ENCODE results near the gene TNFSF10. TPM values are rescaled to one million over a fixed set of nuclear protein-coding genes. Genes with fewer than 3 reads are reported as not detected.
A peak's percentile ranks its signal among the peaks of the same experiment; 100 is the strongest.
"Not testable (repeated sequence)": the region's sequence is repeated elsewhere in the genome, so short reads cannot be mapped to it uniquely, and the experiment has no call there.

The TNFSF10 gene
- total RNA-seq, 2 donors from 2014 or later: 30.3 to 44.0 TPM

- H3K27ac Mint-ChIP-seq: peak overlapping the region; percentile 31
- H3K4me3 Mint-ChIP-seq: peak overlapping the region in 1 of 2 donors; percentile 7
- H3K9me3 Mint-ChIP-seq; H3K4me1 Mint-ChIP-seq (ENCODE audit: low read depth): not testable (repeated sequence)
- peaks cover 18% of the 10 kb centered on the region for H3K27me3 Mint-ChIP-seq (ENCODE audit: low read depth)
- DNase-seq (peak; percentile 78 to 80), ATAC-seq (replicated peaks in 1 of 2) (peak; percentile 60 to 67)
- peaks cover 2 to 13% of the 10 kb centered on the region in 2 donors for H3K36me3 Mint-ChIP-seq (ENCODE audit: insufficient read depth in 2 of 2)
Measured at GRCh38 chr3:172490198-172490669, 33.0 kb downstream of the TNFSF10 start.

GRCh38 chr3:172478116-172478515 is 45.1 kb downstream of the TNFSF10 start:
- Mint-ChIP-seq H3K27ac (no peak overlapping the region), H3K4me1 (ENCODE audit: low read depth) (peaks cover 14% of the 10 kb centered on the region), H3K4me3 (peak overlapping the region in 1 of 2 donors; percentile 94), H3K36me3 (ENCODE audit: insufficient read depth in 2 of 2) (no peaks in the 10 kb centered on the region), H3K9me3 (no peaks in the 10 kb centered on the region), H3K27me3 (ENCODE audit: low read depth) (no peaks in the 10 kb centered on the region)
- DNase-seq (no peak), ATAC-seq (replicated peaks in 1 of 2) (no peak)

GRCh38 chr3:172476347-172476746 is 46.9 kb downstream of the TNFSF10 start:
- H3K27ac Mint-ChIP-seq: no peak overlapping the region
- H3K4me3 Mint-ChIP-seq: peak overlapping the region; percentile 60 to 94

DNA sequence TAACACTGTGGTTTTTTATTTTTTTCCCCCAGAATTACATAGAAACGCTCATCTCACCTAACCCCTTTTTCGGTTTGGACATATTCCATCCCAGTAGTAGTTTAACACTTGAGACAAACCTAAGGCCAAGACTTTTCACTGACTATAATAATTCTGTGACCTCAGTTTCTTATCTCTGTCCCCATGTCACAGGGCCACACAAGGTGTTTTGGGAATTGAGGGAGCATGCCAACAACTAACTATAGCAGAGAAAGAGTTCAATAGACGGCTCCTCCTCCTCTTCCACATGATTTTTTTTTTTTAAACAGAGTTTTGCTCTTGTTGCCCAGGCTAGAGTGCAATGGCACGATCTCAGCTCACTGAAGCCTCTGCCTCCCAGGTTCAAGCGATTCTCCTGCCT is 47.5 kb downstream of the TNFSF10 start:
- Mint-ChIP-seq H3K9me3 (peaks cover 0 to 1% of the 10 kb centered on the region in 2 donors), H3K36me3 (ENCODE audit: insufficient read depth in 2 of 2) (no peaks in the 10 kb centered on the region), H3K27me3 (ENCODE audit: low read depth) (peaks cover 12% of the 10 kb centered on the region), H3K4me1 (ENCODE audit: low read depth) (peaks cover 14% of the 10 kb centered on the region), H3K27ac (no peak overlapping the region), H3K4me3 (no peak overlapping the region)
- no peak for ATAC-seq (replicated peaks in 1 of 2)
- DNase-seq: no peak

More at GRCh38 chr3:172476347-172476746, 46.9 kb downstream of the TNFSF10 start:
- Mint-ChIP-seq H3K36me3 (ENCODE audit: insufficient read depth in 2 of 2) (no peaks in the 10 kb centered on the region), H3K9me3 (no peaks in the 10 kb centered on the region), H3K4me1 (ENCODE audit: low read depth) (peaks cover 14% of the 10 kb centered on the region), H3K27me3 (ENCODE audit: low read depth) (peaks cover 6% of the 10 kb centered on the region)
- ATAC-seq (replicated peaks in 1 of 2) (no peak), DNase-seq (no peak)

DNA sequence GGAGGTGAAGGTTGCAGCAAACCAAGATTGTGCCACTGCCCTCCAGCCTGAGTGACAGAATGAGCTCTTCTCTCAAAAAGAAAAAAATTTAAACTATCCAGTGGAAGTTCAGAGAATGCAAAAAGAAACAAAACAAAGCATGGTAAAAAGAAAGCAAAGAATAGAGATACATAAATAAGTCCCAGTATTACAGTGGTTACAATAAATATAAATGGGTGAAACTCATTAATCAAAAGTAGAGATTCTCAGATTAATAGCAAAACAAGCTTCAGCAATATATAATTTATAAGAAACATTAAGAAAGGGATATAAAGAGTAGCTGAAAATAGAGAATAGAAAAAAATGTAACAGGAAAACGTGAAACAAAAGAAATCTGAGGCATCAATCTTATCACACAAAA is 51.3 kb downstream of the TNFSF10 start:
- H3K4me3 Mint-ChIP-seq: no peak overlapping the region
- DNase-seq (no peak), ATAC-seq (replicated peaks in 1 of 2) (no peak)
- no peak overlapping the region for H3K27ac Mint-ChIP-seq
- H3K4me1 Mint-ChIP-seq (ENCODE audit: low read depth): peaks cover 6% of the 10 kb centered on the region
- peaks cover 0 to 1% of the 10 kb centered on the region in 2 donors for H3K9me3 Mint-ChIP-seq
- peaks cover 22% of the 10 kb centered on the region for H3K27me3 Mint-ChIP-seq (ENCODE audit: low read depth)
- H3K36me3 Mint-ChIP-seq (ENCODE audit: insufficient read depth in 2 of 2): no peaks in the 10 kb centered on the region

DNA sequence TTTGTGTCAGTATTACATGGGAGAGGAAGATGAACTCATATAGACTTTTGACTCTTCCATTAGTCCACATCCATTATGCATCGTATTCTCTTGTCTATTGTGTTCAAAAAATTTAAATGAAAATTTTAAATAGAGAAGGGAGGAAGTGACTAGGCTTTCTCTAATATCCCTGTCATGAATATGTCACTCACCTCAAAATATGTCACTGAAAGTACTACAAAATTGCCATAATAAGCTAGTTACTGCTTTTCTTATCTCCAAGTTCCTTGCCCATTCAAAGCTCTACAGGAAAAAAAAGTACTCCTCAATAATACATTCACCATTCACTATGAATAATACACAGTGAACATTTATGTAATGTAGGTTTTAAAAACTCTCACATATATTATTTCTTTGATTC is 52.6 kb downstream of the TNFSF10 start:
- peaks cover 22% of the 10 kb centered on the region for H3K27me3 Mint-ChIP-seq (ENCODE audit: low read depth)
- DNase-seq: no peak
- H3K4me3 Mint-ChIP-seq: no peak overlapping the region
- no peaks in the 10 kb centered on the region for H3K4me1 Mint-ChIP-seq (ENCODE audit: low read depth)
- H3K36me3 Mint-ChIP-seq (ENCODE audit: insufficient read depth in 2 of 2): no peaks in the 10 kb centered on the region
- ATAC-seq (replicated peaks in 1 of 2): no peak
- peaks cover 0 to 1% of the 10 kb centered on the region in 2 donors for H3K9me3 Mint-ChIP-seq
- no peak overlapping the region for H3K27ac Mint-ChIP-seq

DNA sequence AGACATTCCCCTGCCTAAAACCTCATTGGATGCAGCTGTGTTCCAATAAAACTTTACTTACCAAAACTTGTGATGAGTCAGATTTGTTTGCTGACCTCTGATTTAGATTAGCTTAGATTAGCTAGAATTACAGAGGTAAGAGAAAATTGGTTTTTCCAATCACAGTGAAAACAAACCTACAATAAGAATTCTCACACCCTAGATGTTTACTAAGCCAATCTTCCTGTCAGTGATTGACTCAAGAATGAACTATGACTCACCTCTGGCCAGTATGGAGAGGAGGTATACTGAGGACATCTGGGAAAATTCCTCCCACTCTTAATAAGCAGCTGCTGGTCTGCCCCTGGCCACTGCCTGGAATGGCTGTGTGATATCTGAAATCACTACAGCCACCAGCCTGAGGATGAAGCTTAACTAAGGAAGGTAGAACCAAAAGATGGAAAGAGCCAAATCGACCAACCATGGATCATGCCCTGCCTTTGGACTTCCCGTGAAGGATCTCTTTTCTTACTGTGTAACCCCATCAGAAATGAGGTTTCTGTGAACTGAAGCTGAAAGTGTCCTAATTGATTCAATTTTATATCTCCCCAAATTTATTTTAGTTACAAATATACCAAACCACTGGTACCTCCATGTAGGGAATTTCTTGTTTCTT is 55.9 kb downstream of the TNFSF10 start:
- Mint-ChIP-seq H3K4me3 (no peak overlapping the region), H3K27ac (no peak overlapping the region), H3K36me3 (ENCODE audit: insufficient read depth in 2 of 2) (no peaks in the 10 kb centered on the region), H3K4me1 (ENCODE audit: low read depth) (no peaks in the 10 kb centered on the region), H3K9me3 (peaks cover 0 to 1% of the 10 kb centered on the region in 2 donors), H3K27me3 (ENCODE audit: low read depth) (peaks cover 22% of the 10 kb centered on the region)
- no peak for DNase-seq
- ATAC-seq (replicated peaks in 1 of 2): no peak

- H3K36me3 Mint-ChIP-seq (ENCODE audit: insufficient read depth in 2 of 2): no peaks in the 10 kb centered on the region
- peaks cover 19% of the 10 kb centered on the region for H3K27me3 Mint-ChIP-seq (ENCODE audit: low read depth)
- no peaks in the 10 kb centered on the region for H3K4me1 Mint-ChIP-seq (ENCODE audit: low read depth)
- H3K9me3 Mint-ChIP-seq: peaks cover 0 to 1% of the 10 kb centered on the region in 2 donors
- ATAC-seq (replicated peaks in 1 of 2) (no peak), DNase-seq (no peak)
- no peak overlapping the region for H3K27ac Mint-ChIP-seq
- H3K4me3 Mint-ChIP-seq: no peak overlapping the region
Measured at GRCh38 chr3:172466553-172467130, 56.6 kb downstream of the TNFSF10 start.

GRCh38 chr3:172465281-172465680 is 57.9 kb downstream of the TNFSF10 start:
- Mint-ChIP-seq H3K4me1 (ENCODE audit: low read depth) (no peaks in the 10 kb centered on the region), H3K9me3 (no peaks in the 10 kb centered on the region), H3K36me3 (ENCODE audit: insufficient read depth in 2 of 2) (no peaks in the 10 kb centered on the region), H3K27ac (no peak overlapping the region), H3K27me3 (ENCODE audit: low read depth) (peaks cover 5% of the 10 kb centered on the region), H3K4me3 (no peak overlapping the region)
- no peak for ATAC-seq (replicated peaks in 1 of 2)
- DNase-seq: no peak

DNA sequence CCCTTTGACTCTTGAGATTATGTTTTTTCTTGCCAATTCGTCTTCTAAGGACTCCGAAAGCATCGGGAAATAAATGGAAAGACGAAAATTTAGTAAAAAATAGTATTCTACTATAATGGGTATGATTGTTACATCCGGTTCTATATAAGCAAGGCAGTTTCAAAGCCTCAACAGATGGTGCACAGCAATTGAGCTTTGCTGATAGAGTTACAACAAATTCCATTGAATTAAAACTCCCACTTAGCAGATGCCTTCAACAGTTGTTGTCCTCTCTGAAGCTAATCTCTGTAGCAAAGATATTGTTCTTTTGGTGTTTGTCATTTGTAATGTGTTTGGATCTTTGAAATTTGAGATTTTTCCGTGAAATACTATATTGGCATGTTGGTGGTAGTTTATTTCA is 58.9 kb downstream of the TNFSF10 start:
- H3K36me3 Mint-ChIP-seq (ENCODE audit: insufficient read depth in 2 of 2): no peaks in the 10 kb centered on the region
- peaks cover 5% of the 10 kb centered on the region for H3K27me3 Mint-ChIP-seq (ENCODE audit: low read depth)
- H3K4me1 Mint-ChIP-seq (ENCODE audit: low read depth): no peaks in the 10 kb centered on the region
- no peak for ATAC-seq (replicated peaks in 1 of 2)
- DNase-seq: no peak
- H3K4me3 Mint-ChIP-seq: no peak overlapping the region
- H3K27ac Mint-ChIP-seq: no peak overlapping the region
- H3K9me3 Mint-ChIP-seq: no peaks in the 10 kb centered on the region

GRCh38 chr3:172461530-172462138 is 61.6 kb downstream of the TNFSF10 start:
- Mint-ChIP-seq H3K4me1 (ENCODE audit: low read depth) (no peaks in the 10 kb centered on the region), H3K27me3 (ENCODE audit: low read depth) (peaks cover 3% of the 10 kb centered on the region), H3K4me3 (no peak overlapping the region), H3K9me3 (no peaks in the 10 kb centered on the region), H3K36me3 (ENCODE audit: insufficient read depth in 2 of 2) (no peaks in the 10 kb centered on the region), H3K27ac (no peak overlapping the region)
- DNase-seq (no peak), ATAC-seq (replicated peaks in 1 of 2) (peak in 1 of 2 donors; percentile 30)

- ATAC-seq (replicated peaks in 1 of 2) (no peak), DNase-seq (no peak)
- H3K36me3 Mint-ChIP-seq (ENCODE audit: insufficient read depth in 2 of 2): no peaks in the 10 kb centered on the region
- H3K4me3 Mint-ChIP-seq: no peak overlapping the region
- no peaks in the 10 kb centered on the region for H3K4me1 Mint-ChIP-seq (ENCODE audit: low read depth)
- H3K9me3 Mint-ChIP-seq: no peaks in the 10 kb centered on the region
- H3K27me3 Mint-ChIP-seq (ENCODE audit: low read depth): peaks cover 28% of the 10 kb centered on the region
- no peak overlapping the region for H3K27ac Mint-ChIP-seq
Measured at GRCh38 chr3:172456404-172456803, 66.8 kb downstream of the TNFSF10 start.
